ENCODE results near the gene GABARAPL1. TPM values are rescaled to one million over a fixed set of nuclear protein-coding genes. Genes with fewer than 3 reads are reported as not detected.
A peak's percentile ranks its signal among the peaks of the same experiment; 100 is the strongest.
"Not testable (repeated sequence)": the region's sequence is repeated elsewhere in the genome, so short reads cannot be mapped to it uniquely, and the experiment has no call there.

Gene GABARAPL1
- polyA plus RNA-seq, 6 donors from 2014 or later = 1.3 to 2.8 (median 2.1) TPM; not detected in 1

- Mint-ChIP-seq H3K27me3 (peaks cover 15 to 27% (median 25%) of the 10 kb centered on the region in 3 donors), H3K9me3 (peaks cover 0 to 2% (median 0%) of the 10 kb centered on the region in 7 donors), H3K36me3 (no peaks in the 10 kb centered on the region), H3K4me1 (peaks cover 13 to 21% (median 13%) of the 10 kb centered on the region in 3 donors), H3K4me3 (peak overlapping the region in 6 of 8 donors; percentile 13 to 96 (median 40)), H3K27ac (peak overlapping the region in 2 of 6 donors; percentile 19 to 93)
- DNase-seq (no peak), ATAC-seq (ENCODE audit: low read depth in 2 of 2) (no peak)
Observed at GRCh38 chr12:10211101-10211939, 1.4 kb upstream of the GABARAPL1 start.

DNA sequence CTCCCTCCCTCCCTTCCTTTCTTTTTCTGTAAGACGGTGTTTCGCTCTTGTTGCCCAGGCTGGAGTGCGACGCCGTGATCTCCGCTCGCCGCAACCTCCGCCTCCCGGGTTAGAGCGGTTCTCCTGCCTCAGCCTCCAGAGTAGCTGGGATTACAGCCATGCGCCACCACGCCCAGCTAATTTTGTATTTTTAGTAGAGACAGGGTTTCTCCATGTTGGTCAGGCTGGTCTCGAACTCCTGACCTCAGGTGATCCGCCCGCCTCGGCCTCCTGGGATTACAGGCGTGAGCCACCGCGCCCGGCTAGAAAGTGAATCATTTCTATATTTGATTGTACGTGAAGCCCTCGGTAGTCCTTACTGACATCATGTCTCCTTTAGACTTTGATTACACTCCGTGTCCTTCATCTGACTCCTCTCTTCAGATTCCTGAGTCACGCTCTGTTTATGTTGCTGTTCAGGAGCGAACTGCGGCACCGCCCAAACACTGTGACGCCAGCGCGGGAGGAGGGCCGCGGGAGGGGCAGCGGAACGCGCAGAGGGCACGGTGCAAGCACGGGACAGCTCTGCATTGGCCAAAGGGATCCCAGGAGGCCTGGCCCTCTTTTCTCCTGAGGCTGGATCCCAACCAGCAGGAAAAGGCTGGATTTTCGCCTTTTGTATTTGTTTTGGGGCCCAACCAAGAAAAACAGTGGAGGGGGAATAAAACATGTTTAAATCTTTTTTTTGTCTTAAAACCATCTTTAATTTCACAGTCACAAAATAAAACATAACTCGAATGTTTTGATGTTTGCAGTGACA lies 538 bp upstream of the GABARAPL1 start:
- peak overlapping the region; percentile 91 to 96 (median 94) for H3K4me3 Mint-ChIP-seq
- H3K36me3 Mint-ChIP-seq = no peaks in the 10 kb centered on the region
- peaks cover 0 to 2% (median 0%) of the 10 kb centered on the region in 7 donors for H3K9me3 Mint-ChIP-seq
- peaks cover 15 to 27% (median 25%) of the 10 kb centered on the region in 3 donors for H3K27me3 Mint-ChIP-seq
- ATAC-seq (ENCODE audit: low read depth in 2 of 2) (peak; percentile 42 to 46), DNase-seq (peak; percentile 45)
- peaks cover 13 to 21% (median 13%) of the 10 kb centered on the region in 3 donors for H3K4me1 Mint-ChIP-seq
- H3K27ac Mint-ChIP-seq = peak overlapping the region; percentile 79 to 94 (median 91)

DNA sequence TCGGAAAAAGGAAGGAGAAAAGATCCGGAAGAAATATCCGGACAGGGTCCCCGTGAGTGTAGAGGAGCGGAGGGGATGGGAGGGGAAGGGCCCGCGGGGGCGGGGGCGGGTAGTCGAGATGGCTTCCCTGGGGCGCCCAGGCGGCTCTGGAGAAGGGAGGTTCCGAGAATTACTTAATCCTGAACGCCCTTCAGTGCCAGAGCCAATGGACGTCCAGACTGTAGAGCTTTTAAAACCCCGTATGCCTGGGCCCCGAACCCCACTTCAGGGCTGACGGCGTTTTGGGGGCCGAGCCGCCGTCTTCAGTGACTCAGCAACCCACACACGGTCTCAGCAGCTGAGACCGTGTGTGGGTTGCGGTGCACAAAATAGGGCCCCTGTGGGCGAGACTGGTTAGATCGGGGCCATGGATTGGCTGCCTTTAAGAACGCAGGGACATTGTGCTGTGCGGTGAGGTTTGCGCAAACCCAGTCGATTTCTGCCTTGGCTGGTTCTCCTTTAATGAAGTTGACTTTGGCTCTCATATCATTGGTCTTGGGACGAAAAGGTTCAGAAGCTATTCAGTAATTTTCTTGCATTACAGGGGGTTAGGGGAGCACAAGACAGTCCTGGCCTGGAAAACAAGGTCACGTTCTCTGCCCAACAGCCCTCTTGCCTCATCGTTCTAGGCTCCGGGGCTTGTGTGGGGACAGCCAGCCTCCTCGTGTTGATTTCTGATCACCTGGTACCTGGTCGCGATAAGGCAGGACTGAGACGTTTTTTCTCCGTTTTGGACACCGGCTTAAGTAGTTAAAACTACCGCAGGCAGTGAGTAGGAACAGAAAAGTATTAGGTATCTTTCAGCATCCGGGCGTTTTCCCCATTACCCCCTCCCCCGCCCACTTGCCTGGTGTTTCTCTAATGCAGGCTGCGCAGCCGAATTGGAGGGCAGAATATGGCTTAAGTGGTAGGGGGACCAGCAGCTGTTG lies 775 bp downstream of the GABARAPL1 start:
- Mint-ChIP-seq H3K27me3 (peaks cover 15 to 27% (median 25%) of the 10 kb centered on the region in 3 donors), H3K9me3 (peaks cover 0 to 2% (median 0%) of the 10 kb centered on the region in 7 donors), H3K36me3 (no peaks in the 10 kb centered on the region), H3K4me1 (peaks cover 13 to 21% (median 13%) of the 10 kb centered on the region in 3 donors), H3K4me3 (peak overlapping the region; percentile 91 to 96 (median 94)), H3K27ac (peak overlapping the region; percentile 77 to 95 (median 93))
- peak; percentile 51 for DNase-seq
- peak; percentile 62 to 67 for ATAC-seq (ENCODE audit: low read depth in 2 of 2)

GRCh38 chr12:10214136-10214894 lies 1.6 kb downstream of the GABARAPL1 start:
- Mint-ChIP-seq H3K4me3 (peak overlapping the region; percentile 91 to 96 (median 94)), H3K4me1 (peaks cover 13 to 21% (median 13%) of the 10 kb centered on the region in 3 donors), H3K9me3 (peaks cover 0 to 2% (median 0%) of the 10 kb centered on the region in 7 donors), H3K36me3 (no peaks in the 10 kb centered on the region), H3K27me3 (peaks cover 15 to 25% (median 22%) of the 10 kb centered on the region in 3 donors), H3K27ac (peak overlapping the region in 1 of 6 donors; percentile 57)
- no peak for DNase-seq
- ATAC-seq (ENCODE audit: low read depth in 2 of 2) = no peak

DNA sequence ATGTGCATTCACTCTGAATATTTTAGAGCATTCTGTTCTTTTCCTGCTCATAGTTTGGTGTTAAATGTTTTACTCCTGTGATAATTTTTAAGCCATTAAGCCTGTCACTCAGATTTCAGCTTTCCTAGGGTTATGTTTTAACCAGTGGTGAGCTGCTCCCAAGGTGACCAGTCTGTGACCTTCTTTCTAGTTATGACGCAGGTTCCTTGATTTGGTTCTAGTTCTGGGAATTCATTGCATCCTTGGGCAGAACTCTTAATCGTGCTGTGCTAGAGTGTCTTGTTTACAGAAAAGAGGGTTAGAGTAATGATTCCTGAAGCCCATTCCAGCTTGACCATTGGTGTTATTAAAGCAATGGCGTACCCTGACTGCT lies 2.2 kb downstream of the GABARAPL1 start:
- Mint-ChIP-seq H3K4me1 (peaks cover 13 to 21% (median 13%) of the 10 kb centered on the region in 3 donors), H3K9me3 (peaks cover 0 to 2% (median 0%) of the 10 kb centered on the region in 7 donors), H3K27ac (no peak overlapping the region), H3K4me3 (peak overlapping the region in 6 of 8 donors; percentile 2 to 92 (median 48)), H3K27me3 (peaks cover 15 to 25% (median 22%) of the 10 kb centered on the region in 3 donors), H3K36me3 (no peaks in the 10 kb centered on the region)
- ATAC-seq (ENCODE audit: low read depth in 2 of 2) = no peak
- no peak for DNase-seq

- H3K27me3 Mint-ChIP-seq = peaks cover 15 to 25% (median 22%) of the 10 kb centered on the region in 3 donors
- H3K4me3 Mint-ChIP-seq = peak overlapping the region in 1 of 8 donors; percentile 91
- no peaks in the 10 kb centered on the region for H3K36me3 Mint-ChIP-seq
- ATAC-seq (ENCODE audit: low read depth in 2 of 2) = no peak
- peaks cover 0 to 2% (median 0%) of the 10 kb centered on the region in 7 donors for H3K9me3 Mint-ChIP-seq
- H3K4me1 Mint-ChIP-seq = peaks cover 13 to 21% (median 13%) of the 10 kb centered on the region in 3 donors
- no peak for DNase-seq
- H3K27ac Mint-ChIP-seq = no peak overlapping the region
Observed at GRCh38 chr12:10215436-10215835, 2.8 kb downstream of the GABARAPL1 start.

GRCh38 chr12:10215946-10216345 lies 3.3 kb downstream of the GABARAPL1 start:
- H3K27ac Mint-ChIP-seq; H3K36me3 Mint-ChIP-seq; ATAC-seq (ENCODE audit: low read depth in 2 of 2); H3K4me3 Mint-ChIP-seq; H3K9me3 Mint-ChIP-seq; DNase-seq: not testable (repeated sequence)
- peaks cover 13 to 21% (median 13%) of the 10 kb centered on the region in 3 donors for H3K4me1 Mint-ChIP-seq
- peaks cover 15 to 29% (median 22%) of the 10 kb centered on the region in 3 donors for H3K27me3 Mint-ChIP-seq

DNA sequence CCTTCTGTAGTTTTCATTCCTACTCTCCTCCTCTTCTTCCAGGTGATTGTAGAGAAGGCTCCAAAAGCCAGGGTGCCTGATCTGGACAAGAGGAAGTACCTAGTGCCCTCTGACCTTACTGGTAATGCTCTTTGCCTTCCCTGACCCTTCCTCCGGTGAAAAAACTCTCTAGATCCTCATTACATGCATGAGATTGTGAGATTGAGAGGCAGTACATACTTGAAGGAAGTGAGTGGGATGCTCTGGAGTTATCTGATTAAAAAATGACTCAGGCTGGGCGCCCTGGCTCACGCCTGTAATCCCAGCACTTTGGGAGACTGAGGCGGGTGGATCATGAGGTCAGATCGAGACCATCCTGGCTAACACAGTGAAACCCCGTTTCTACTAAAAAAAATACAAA lies 5.3 kb downstream of the GABARAPL1 start:
- no peak overlapping the region for H3K4me3 Mint-ChIP-seq
- H3K27ac Mint-ChIP-seq = peak overlapping the region in 1 of 6 donors; percentile 59
- no peaks in the 10 kb centered on the region for H3K36me3 Mint-ChIP-seq
- peaks cover 22 to 27% (median 25%) of the 10 kb centered on the region in 3 donors for H3K27me3 Mint-ChIP-seq
- ATAC-seq (ENCODE audit: low read depth in 2 of 2) = no peak
- peaks cover 6 to 11% (median 8%) of the 10 kb centered on the region in 3 donors for H3K4me1 Mint-ChIP-seq
- DNase-seq = no peak
- H3K9me3 Mint-ChIP-seq = no peaks in the 10 kb centered on the region

DNA sequence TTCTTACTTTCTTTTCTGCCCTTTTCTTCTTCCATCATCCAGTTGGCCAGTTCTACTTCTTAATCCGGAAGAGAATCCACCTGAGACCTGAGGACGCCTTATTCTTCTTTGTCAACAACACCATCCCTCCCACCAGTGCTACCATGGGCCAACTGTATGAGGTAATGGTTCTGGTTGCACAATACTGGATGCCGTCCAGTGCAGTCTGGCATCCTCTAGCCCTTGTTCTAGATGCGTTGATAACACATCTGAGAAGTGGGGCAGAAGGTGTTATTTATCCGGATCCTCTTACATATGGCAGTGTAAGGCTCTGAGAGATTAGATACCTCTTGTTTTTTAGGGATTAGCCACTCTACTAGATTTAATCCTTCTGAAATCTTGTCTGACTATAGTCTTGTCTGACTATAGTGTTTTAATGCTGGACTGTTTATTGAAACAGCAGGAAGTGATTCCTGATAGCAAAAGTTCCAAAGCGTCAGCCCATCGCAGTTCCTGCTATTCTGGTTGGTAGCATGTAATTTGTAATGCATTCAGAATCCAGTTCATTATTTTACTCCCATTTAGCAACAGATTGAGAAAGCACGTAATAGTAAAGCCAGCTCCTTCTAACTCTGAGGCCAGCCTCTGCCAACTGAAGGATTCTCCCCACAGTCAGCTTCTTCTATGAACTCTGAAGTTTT lies 7.9 kb downstream of the GABARAPL1 start:
- DNase-seq = no peak
- Mint-ChIP-seq H3K9me3 (no peaks in the 10 kb centered on the region), H3K4me1 (no peaks in the 10 kb centered on the region), H3K27ac (no peak overlapping the region), H3K36me3 (no peaks in the 10 kb centered on the region), H3K27me3 (peaks cover 7 to 11% (median 9%) of the 10 kb centered on the region in 3 donors), H3K4me3 (no peak overlapping the region)
- no peak for ATAC-seq (ENCODE audit: low read depth in 2 of 2)

DNA sequence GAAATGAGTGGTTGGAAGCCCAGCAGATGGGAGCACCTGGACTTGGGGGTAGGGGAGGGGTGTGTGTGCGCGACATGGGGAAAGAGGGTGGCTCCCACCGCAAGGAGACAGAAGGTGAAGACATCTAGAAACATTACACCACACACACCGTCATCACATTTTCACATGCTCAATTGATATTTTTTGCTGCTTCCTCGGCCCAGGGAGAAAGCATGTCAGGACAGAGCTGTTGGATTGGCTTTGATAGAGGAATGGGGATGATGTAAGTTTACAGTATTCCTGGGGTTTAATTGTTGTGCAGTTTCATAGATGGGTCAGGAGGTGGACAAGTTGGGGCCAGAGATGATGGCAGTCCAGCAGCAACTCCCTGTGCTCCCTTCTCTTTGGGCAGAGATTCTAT lies 9.2 kb downstream of the GABARAPL1 start:
- H3K9me3 Mint-ChIP-seq = no peaks in the 10 kb centered on the region
- H3K27me3 Mint-ChIP-seq = peaks cover 7 to 9% (median 7%) of the 10 kb centered on the region in 3 donors
- no peaks in the 10 kb centered on the region for H3K36me3 Mint-ChIP-seq
- no peak for ATAC-seq (ENCODE audit: low read depth in 2 of 2)
- no peak overlapping the region for H3K27ac Mint-ChIP-seq
- H3K4me3 Mint-ChIP-seq = no peak overlapping the region
- peaks cover 0 to 4% (median 0%) of the 10 kb centered on the region in 3 donors for H3K4me1 Mint-ChIP-seq
- DNase-seq = no peak

- Mint-ChIP-seq H3K27me3 (peaks cover 7 to 9% (median 7%) of the 10 kb centered on the region in 3 donors), H3K36me3 (no peaks in the 10 kb centered on the region), H3K9me3 (no peaks in the 10 kb centered on the region), H3K4me1 (peaks cover 4 to 12% (median 10%) of the 10 kb centered on the region in 3 donors), H3K4me3 (no peak overlapping the region), H3K27ac (peak overlapping the region in 1 of 6 donors; percentile 31)
- DNase-seq (no peak), ATAC-seq (ENCODE audit: low read depth in 2 of 2) (no peak)
Observed at GRCh38 chr12:10223208-10223607, 10.5 kb downstream of the GABARAPL1 start.

All from naive B cell (primary cell).